ENCODE results near the gene TRIM67. TPM values are rescaled to one million over a fixed set of nuclear protein-coding genes. Genes with fewer than 3 reads are reported as not detected.

Gene TRIM67
- total and polyA plus RNA-seq, 9 of the 15 experiments (the other 6 are each of a cell fraction or from before 2014, with no cell fraction given): 0.04 to 0.60 (median 0.31) TPM

DNA sequence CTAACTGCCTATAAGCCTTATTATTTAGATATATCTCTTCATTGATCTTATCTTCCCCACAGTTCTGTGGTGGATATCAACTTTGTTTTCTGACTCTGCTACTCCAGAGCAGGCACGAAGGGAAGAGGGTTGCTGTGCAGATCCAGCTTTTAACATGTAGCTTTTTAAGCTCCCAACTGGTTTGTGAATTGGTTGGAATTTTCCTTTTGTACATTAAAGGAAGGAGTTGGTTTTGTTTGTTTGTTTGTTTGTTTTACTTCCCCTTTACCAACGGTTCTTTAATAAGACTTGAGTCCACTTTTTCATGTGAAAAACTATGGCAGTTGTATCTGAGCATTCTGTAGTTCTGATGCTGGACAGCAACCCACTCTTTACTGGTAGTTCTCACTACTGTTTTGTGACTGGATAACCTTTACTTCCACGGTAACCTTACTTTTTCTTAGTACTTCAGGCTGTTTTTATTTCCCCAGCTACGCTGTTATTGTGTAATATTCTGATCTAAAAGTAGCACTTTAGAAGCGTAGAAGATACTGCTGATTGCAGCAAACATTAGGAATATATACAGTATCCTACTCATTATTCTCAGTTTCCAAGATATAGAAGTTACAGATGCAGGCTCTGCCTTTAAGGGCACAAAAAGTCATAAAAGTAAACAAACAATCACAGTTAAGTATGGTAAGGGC lies 80.8 kb downstream of the TRIM67 start (continued):
- TF ChIP-seq, protein P1, sequence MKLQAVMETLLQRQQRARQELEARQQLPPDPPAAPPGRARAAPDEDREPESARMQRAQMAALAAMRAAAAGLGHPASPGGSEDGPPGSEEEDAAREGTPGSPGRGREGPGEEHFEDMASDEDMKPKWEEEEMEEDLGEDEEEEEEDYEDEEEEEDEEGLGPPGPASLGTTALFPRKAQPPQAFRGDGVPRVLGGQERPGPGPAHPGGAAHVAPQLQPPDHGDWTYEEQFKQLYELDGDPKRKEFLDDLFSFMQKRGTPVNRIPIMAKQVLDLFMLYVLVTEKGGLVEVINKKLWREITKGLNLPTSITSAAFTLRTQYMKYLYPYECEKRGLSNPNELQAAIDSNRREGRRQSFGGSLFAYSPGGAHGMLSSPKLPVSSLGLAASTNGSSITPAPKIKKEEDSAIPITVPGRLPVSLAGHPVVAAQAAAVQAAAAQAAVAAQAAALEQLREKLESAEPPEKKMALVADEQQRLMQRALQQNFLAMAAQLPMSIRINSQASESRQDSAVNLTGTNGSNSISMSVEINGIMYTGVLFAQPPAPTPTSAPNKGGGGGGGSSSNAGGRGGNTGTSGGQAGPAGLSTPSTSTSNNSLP (IDR thresholded peaks at IDR 0.05; ENCODE audit: borderline replicate concordance, low read depth, low read length): no peak
- TF ChIP-seq GTF2F1 (IDR thresholded peaks at IDR 0.05; ENCODE audit: low read depth, low read length) (no peak), KDM2B (CRISPR knock-in tag; IDR thresholded peaks at IDR 0.05) (no peak), TGIF2 (CRISPR knock-in tag; IDR thresholded peaks at IDR 0.05) (no peak), KDM5B (IDR thresholded peaks at IDR 0.05; ENCODE audit: insufficient replicate concordance, low read depth, low read length) (no peak), EHMT2 (IDR thresholded peaks at IDR 0.05) (peak; percentile 93), SIX5 (IDR thresholded peaks at IDR 0.05; ENCODE audit: borderline replicate concordance in 1 of 2, insufficient read depth in 1 of 2, low read depth in 1 of 2, low read length in 2 of 2) (no peak), CREB1 (IDR thresholded peaks at IDR 0.05) (no peak), CREB1 (CRISPR knock-in tag; IDR thresholded peaks at IDR 0.05) (no peak), THRAP3 (IDR thresholded peaks at IDR 0.05; ENCODE audit: borderline replicate concordance) (0 out of 2 replicates have a peak, but pooled peaks have one; percentile 21)
- TF ChIP-seq, protein P2, sequence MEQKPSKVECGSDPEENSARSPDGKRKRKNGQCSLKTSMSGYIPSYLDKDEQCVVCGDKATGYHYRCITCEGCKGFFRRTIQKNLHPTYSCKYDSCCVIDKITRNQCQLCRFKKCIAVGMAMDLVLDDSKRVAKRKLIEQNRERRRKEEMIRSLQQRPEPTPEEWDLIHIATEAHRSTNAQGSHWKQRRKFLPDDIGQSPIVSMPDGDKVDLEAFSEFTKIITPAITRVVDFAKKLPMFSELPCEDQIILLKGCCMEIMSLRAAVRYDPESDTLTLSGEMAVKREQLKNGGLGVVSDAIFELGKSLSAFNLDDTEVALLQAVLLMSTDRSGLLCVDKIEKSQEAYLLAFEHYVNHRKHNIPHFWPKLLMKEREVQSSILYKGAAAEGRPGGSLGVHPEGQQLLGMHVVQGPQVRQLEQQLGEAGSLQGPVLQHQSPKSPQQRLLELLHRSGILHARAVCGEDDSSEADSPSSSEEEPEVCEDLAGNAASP (IDR thresholded peaks at IDR 0.05): no peak
- TF ChIP-seq, protein P3, sequence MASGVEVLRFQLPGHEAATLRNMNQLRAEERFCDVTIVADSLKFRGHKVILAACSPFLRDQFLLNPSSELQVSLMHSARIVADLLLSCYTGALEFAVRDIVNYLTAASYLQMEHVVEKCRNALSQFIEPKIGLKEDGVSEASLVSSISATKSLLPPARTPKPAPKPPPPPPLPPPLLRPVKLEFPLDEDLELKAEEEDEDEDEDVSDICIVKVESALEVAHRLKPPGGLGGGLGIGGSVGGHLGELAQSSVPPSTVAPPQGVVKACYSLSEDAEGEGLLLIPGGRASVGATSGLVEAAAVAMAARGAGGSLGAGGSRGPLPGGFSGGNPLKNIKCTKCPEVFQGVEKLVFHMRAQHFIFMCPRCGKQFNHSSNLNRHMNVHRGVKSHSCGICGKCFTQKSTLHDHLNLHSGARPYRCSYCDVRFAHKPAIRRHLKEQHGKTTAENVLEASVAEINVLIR (CRISPR knock-in tag; IDR thresholded peaks at IDR 0.05): no peak
- TF ChIP-seq, protein P4, sequence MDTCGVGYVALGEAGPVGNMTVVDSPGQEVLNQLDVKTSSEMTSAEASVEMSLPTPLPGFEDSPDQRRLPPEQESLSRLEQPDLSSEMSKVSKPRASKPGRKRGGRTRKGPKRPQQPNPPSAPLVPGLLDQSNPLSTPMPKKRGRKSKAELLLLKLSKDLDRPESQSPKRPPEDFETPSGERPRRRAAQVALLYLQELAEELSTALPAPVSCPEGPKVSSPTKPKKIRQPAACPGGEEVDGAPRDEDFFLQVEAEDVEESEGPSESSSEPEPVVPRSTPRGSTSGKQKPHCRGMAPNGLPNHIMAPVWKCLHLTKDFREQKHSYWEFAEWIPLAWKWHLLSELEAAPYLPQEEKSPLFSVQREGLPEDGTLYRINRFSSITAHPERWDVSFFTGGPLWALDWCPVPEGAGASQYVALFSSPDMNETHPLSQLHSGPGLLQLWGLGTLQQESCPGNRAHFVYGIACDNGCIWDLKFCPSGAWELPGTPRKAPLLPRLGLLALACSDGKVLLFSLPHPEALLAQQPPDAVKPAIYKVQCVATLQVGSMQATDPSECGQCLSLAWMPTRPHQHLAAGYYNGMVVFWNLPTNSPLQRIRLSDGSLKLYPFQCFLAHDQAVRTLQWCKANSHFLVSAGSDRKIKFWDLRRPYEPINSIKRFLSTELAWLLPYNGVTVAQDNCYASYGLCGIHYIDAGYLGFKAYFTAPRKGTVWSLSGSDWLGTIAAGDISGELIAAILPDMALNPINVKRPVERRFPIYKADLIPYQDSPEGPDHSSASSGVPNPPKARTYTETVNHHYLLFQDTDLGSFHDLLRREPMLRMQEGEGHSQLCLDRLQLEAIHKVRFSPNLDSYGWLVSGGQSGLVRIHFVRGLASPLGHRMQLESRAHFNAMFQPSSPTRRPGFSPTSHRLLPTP (IDR thresholded peaks at IDR 0.05; ENCODE audit: borderline replicate concordance, extremely low read depth, insufficient read length): no peak
- TF ChIP-seq, protein P5, sequence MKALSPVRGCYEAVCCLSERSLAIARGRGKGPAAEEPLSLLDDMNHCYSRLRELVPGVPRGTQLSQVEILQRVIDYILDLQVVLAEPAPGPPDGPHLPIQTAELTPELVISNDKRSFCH (CRISPR knock-in tag; IDR thresholded peaks at IDR 0.05): no peak
- TF ChIP-seq, protein P5 (tag; IDR thresholded peaks at IDR 0.05): no peak
- TF ChIP-seq, protein P6, sequence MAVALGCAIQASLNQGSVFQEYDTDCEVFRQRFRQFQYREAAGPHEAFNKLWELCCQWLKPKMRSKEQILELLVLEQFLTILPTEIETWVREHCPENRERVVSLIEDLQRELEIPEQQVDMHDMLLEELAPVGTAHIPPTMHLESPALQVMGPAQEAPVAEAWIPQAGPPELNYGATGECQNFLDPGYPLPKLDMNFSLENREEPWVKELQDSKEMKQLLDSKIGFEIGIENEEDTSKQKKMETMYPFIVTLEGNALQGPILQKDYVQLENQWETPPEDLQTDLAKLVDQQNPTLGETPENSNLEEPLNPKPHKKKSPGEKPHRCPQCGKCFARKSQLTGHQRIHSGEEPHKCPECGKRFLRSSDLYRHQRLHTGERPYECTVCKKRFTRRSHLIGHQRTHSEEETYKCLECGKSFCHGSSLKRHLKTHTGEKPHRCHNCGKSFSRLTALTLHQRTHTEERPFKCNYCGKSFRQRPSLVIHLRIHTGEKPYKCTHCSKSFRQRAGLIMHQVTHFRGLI (CRISPR knock-in tag; IDR thresholded peaks at IDR 0.05): no peak

All from K562 (cell line).